Subcutaneous adipose tissue (tissue), 4 donors: Measurements from ENCODE around the gene LRRC55. TPM values are rescaled to one million over a fixed set of nuclear protein-coding genes. Genes with fewer than 3 reads are reported as not detected.

Experiments
- total RNA-seq, 4 donors: library from RNA; depleted of rRNA; stranded (reverse); fragments of >200 nt; gene quantifications; one replicate each; pipeline ENCODE4 v1.1.0, GENCODE V29; 2016
- TF ChIP-seq, protein P1 (sequence below): fragments of 450-650 bp; IDR thresholded peaks from one replicate; pipeline ENCODE4 v1.5.1; 2016; ENCODE audit warnings: low read depth, mild to moderate bottlenecking, control low read depth, antibody characterized with exemption, moderate library complexity

LRRC55 gene
- total RNA-seq, 4 donors from 2014 or later: not detected

DNA sequence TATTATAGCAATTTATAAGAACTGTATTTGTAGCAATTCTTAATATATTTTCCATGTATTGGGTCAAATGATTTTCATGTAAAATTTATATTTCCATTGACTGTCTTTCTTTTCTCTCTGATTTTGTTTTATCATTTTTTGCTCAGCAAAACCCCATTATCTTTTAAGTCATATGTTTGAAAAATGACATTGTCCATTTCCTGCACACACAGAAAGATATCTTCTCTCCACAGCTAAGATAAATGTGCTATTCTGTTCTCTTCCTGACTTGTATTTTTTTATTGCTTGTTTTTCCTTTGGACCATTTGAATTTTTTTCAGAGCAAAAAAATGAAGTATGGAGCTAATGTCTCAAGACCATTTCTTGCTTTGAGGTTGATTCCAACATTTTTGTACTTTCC, 6.3 kb upstream of the LRRC55 start:
- TF ChIP-seq, protein P1, sequence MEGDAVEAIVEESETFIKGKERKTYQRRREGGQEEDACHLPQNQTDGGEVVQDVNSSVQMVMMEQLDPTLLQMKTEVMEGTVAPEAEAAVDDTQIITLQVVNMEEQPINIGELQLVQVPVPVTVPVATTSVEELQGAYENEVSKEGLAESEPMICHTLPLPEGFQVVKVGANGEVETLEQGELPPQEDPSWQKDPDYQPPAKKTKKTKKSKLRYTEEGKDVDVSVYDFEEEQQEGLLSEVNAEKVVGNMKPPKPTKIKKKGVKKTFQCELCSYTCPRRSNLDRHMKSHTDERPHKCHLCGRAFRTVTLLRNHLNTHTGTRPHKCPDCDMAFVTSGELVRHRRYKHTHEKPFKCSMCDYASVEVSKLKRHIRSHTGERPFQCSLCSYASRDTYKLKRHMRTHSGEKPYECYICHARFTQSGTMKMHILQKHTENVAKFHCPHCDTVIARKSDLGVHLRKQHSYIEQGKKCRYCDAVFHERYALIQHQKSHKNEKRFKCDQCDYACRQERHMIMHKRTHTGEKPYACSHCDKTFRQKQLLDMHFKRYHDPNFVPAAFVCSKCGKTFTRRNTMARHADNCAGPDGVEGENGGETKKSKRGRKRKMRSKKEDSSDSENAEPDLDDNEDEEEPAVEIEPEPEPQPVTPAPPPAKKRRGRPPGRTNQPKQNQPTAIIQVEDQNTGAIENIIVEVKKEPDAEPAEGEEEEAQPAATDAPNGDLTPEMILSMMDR: no peak

- TF ChIP-seq, protein P1: no peak
These were observed 3.4 kb upstream of the LRRC55 start for GRCh38 chr11:57178334-57178733.

DNA sequence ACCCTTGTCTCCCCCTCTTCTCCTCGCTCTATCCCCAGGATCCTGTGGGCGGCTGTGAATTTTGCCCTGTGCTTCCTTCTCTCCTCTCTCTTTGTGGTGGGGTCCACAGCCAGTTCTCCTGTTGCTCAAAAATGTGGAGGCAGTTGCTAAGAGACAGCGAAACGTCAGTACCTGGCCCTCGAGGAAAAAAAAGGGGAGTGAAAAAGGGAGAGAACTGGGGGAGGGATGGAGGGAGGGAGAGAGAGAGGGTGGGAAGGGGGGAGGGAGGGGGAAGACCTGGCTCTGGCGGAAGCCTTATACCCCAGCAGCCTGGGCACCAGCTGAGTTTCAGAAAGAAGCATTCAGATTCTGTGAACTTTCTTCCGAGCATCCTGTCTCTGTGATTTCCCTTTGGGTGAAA, 2.1 kb upstream of the LRRC55 start:
- TF ChIP-seq, protein P1: no peak

GRCh38 chr11:57180081-57180561, 1.6 kb upstream of the LRRC55 start:
- TF ChIP-seq, protein P1: no peak

DNA sequence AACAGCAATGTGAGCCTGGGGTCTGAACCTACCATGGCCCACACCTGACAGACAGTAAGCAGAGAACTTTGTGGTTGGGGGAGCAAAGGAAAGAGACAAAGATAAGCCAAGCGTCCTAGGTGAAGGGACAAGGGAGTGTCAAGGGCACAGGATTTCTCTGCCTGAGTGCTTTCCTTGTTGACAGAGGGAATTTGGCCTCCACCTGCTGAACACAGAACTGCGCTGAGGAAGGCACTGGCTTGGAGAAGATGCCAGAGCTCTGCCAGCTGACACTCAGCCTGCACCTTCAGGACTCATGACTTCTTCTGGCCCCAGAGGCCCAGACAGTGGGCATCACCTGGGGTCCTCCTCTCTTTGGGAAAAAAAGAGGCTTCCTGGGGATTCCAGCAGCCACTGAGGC, 789 bp upstream of the LRRC55 start:
- TF ChIP-seq, protein P1: no peak

DNA sequence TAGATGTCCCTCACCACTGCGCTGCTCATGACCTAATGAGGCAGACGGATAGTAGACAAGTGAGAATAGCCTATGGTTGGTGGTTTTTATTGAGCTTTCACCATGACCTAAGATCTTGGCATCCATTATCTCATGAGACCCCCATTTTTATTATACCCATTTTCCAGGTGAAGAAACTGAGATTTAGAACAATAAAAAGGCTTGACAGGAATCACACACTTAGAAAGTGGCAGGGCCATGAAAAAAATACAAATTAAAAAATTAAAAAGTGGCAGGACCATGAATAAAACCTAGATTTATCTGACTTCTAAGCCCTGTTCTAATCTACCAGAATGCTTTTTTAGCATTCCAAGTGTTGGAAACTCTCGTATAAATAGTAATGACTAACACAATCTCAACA, 1.1 kb downstream of the LRRC55 start:
- TF ChIP-seq, protein P1: no peak

DNA sequence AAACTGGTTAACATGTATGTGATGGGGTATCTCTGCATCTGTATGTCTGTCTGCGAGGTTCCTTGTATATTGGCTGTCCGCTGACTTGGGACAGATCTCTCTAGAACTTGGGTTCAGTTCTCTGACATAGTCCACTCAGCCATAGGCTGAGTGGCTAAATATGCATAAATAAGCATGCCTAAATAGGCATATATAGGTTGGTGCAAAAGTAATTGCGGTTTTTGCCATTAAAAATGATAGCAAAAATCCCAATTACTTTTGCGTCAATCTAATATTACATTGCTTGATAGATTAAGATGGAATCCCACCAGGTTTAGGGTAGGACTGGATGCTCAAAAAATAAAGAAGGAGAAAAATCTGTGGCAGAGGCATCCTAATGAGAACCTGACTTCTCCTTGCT, 8.8 kb downstream of the LRRC55 start:
- TF ChIP-seq, protein P1: no peak
